Bone marrow (tissue), 2 donors: Measurements from ENCODE around the gene RNF8.
A peak's percentile ranks its signal among the peaks of the same experiment; 100 is the strongest.
"Not testable (repeated sequence)": the region's sequence is repeated elsewhere in the genome, so short reads cannot be mapped to it uniquely, and the experiment has no call there.

Experiments used
- DNase-seq, 2 donors: peaks; one replicate each; lab custom pipeline; 2025; lab: John Stamatoyannopoulos, UW

RNF8 gene

GRCh38 chr6:37399795-37400490 is 46.2 kb downstream of the RNF8 start:
- no peak for DNase-seq

- not testable (repeated sequence) for DNase-seq
Observed at GRCh38 chr6:37401658-37402057, 47.9 kb downstream of the RNF8 start.

- no peak for DNase-seq
Observed at GRCh38 chr6:37406726-37407341, 53.1 kb downstream of the RNF8 start.

GRCh38 chr6:37407948-37408347 is 54.2 kb downstream of the RNF8 start:
- no peak for DNase-seq

GRCh38 chr6:37409501-37409900 is 55.7 kb downstream of the RNF8 start:
- DNase-seq = no peak

- DNase-seq = no peak
Observed at GRCh38 chr6:37417393-37417792, 63.6 kb downstream of the RNF8 start.

- no peak for DNase-seq
Observed at GRCh38 chr6:37418722-37419121, 64.9 kb downstream of the RNF8 start.

- no peak for DNase-seq
Observed at GRCh38 chr6:37426058-37426944, 72.5 kb downstream of the RNF8 start.

- no peak for DNase-seq
Observed at GRCh38 chr6:37426945-37427510, 73.2 kb downstream of the RNF8 start.

- no peak for DNase-seq
Observed at GRCh38 chr6:37429352-37429750, 75.6 kb downstream of the RNF8 start.

GRCh38 chr6:37432590-37432915 is 78.8 kb downstream of the RNF8 start:
- no peak for DNase-seq

GRCh38 chr6:37432916-37433656 is 79.3 kb downstream of the RNF8 start, which contains the start of gene CMTR1:
TSS of gene CMTR1 (plus strand) at chr6:37433221. CDS start at chr6:37435630, 2,409 bp downstream.
- DNase-seq = peak; percentile 91 to 93

- peak in 1 of 2 donors; percentile 62 for DNase-seq
Observed at GRCh38 chr6:37433657-37434271, 80.0 kb downstream of the RNF8 start.

- no peak for DNase-seq
Observed at GRCh38 chr6:37435373-37435772, 81.6 kb downstream of the RNF8 start.

GRCh38 chr6:37435816-37436215 is 82.0 kb downstream of the RNF8 start:
- DNase-seq = no peak

GRCh38 chr6:37438930-37439329 is 85.1 kb downstream of the RNF8 start:
- no peak for DNase-seq

- no peak for DNase-seq
Observed at GRCh38 chr6:37441651-37442050, 87.9 kb downstream of the RNF8 start.

- DNase-seq = no peak
Observed at GRCh38 chr6:37442416-37443215, 88.8 kb downstream of the RNF8 start.

GRCh38 chr6:37443216-37443542 is 89.4 kb downstream of the RNF8 start:
- DNase-seq = not testable (repeated sequence)
